CD4-positive, alpha-beta T cell treated with Interleukin-1 beta for 1 hour (primary cell): ENCODE measurements around the gene NXPH2.

Experiments used
- DNase-seq, 2 donors: peaks; one replicate each; pipeline ENCODE4 v3.0.0-alpha.2; 2020 to 2022

NXPH2 gene

DNA sequence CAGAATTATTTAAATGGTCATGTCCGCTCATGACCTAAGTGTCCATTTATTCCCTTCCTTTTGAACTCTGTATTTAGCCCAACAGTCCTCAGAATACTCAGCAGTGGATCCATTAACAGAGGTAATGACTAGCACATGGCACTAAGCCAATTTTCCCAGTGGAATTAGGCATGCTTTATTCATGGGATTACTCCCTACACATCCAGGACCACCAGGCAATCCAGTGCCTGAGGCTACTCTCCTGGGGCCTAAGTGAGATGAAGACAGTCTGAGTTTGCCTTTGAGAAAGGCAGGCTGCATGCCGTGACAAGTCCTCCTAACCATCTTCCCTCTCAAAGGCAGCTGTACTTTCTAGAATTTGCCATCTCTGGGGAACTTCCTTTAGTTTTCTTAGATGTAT lies 150.0 kb downstream of the NXPH2 start:
- no peak for DNase-seq

GRCh38 chr2:138626148-138626547 lies 154.0 kb downstream of the NXPH2 start:
- no peak for DNase-seq

DNA sequence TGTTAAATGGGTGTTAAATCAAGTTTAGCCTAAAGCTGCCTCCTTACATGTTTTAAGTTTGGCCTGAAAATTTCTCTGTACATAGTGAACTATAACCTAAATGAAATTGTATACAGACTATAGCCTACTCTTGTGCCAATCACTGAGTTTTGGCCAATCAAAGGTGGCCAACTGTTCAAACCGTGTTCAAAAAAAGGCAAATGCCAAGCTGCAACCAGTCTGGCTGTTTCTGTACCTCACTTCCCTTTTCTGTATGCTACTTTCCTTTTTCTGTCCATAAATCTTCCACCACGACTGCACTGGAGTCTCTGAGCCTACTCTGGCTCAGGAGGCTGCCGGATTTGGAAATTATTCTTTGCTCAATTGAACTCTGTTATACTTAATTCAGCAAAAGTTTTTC lies 157.6 kb downstream of the NXPH2 start:
- DNase-seq: no peak

- DNase-seq: no peak
Measured at GRCh38 chr2:138621139-138621538, 159.1 kb downstream of the NXPH2 start.

- DNase-seq: no peak
Measured at GRCh38 chr2:138620431-138620830, 159.8 kb downstream of the NXPH2 start.
